ENCODE data around the gene SESN1. TPM values are rescaled to one million over a fixed set of nuclear protein-coding genes. Genes with fewer than 3 reads are reported as not detected.

SESN1 gene
- total and polyA plus RNA-seq, 9 of the 15 experiments (the other 6 are each of a cell fraction or from before 2014, with no cell fraction given): 3.1 to 13.0 (median 7.4) TPM

DNA sequence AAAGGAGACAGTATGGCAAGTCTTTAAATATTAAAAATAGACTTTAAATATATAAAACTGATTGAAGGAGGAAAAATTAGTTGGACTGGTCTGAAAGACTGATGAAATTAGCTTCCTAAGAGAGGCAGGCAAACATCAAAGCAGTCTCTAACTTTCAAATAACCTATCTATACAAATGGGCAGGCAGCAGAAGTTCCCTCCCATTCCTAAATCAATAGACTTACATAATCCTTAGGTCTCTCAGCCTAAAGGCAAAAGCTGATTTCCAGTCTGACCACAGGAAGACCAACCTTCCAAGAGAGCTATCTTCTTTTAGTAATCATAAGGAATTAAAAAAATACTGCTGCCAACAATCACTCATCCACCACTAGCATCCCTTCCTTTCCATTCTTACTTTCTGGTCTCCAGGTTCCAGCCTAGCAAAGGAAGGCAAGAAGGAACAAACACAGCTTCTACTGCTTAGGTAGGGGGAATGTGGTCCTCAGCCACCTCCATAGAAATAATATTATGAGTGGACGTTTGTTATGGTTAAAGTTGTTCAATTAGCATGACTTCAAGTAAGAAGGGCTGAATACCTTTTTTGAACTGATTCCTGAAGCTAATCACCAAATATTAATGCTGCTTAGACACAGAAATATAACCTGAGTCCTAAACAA is 44.1 kb downstream of the SESN1 start:
- FAIRE-seq (no peak), ATAC-seq (no peak), DNase-seq (ENCODE audit: extremely low read depth in 1 of 4, low spot score in 3 of 4) (no peak)
- Histone ChIP-seq H3K79me2 (ENCODE audit: control insufficient read depth, insufficient read depth, low read length) (0 out of 3 replicates have a peak, but pooled peaks cover 2% of the 10 kb centered on the region), H3K4me1 (replicated peaks in 1 of 2; ENCODE audit: control insufficient read depth in 2 of 2, insufficient read depth in 2 of 2, low read length in 2 of 2) (peaks cover 3 to 6% of the 10 kb centered on the region in 2 experiments; a peak in 3 of 5 replicates), H3K27me3 (ENCODE audit: control insufficient read depth in 2 of 2, insufficient read depth in 2 of 2, low read length in 2 of 2) (no peaks in the 10 kb centered on the region), H3K9me1 (ENCODE audit: control insufficient read depth, insufficient read depth, low read length) (no peaks in the 10 kb centered on the region), H3K9me3 (replicated peaks; ENCODE audit: control insufficient read depth, insufficient read depth, low read depth, low read length) (no peaks in the 10 kb centered on the region), H3K9ac (ENCODE audit: insufficient read depth in 1 of 2, low read depth in 2 of 2, low read length in 2 of 2) (no peak overlapping the region), H3K27ac (ENCODE audit: extremely low read depth, low read depth, low read length) (no peak overlapping the region), H3K4me2 (ENCODE audit: insufficient read depth, low read length) (no peak overlapping the region), H4K20me1 (replicated peaks; ENCODE audit: control insufficient read depth, insufficient read depth, low read length) (0 out of 2 replicates have a peak, but pooled peaks cover under 1% of the 10 kb centered on the region), H3K36me3 (ENCODE audit: control insufficient read depth, insufficient read depth, low read length) (no peaks in the 10 kb centered on the region), H2AFZ (ENCODE audit: low read depth, low read length) (no peak overlapping the region), H3K4me3 (no peak overlapping the region)
- POLR2A ChIA-PET: interaction anchor here (0.9 kb wide), 1 partner anchor 11 kb away, joined by 3 read pairs; no protein-coding TSS in a partner anchor
- in situ Hi-C loops (cut with MboI): loop anchor here (25.0 kb wide), 1 partner anchor 138 kb away; no protein-coding TSS in a partner anchor
- CTCF ChIA-PET (ENCODE audit: low intra/inter-chr PET ratio): interaction anchor here (0.7 kb wide), 1 partner anchor 966 kb away, joined by 4 read pairs; no protein-coding TSS in a partner anchor
- intact Hi-C loops (cut with micrococcal nuclease): no loop called here
- 14% methylated on average over 1 of the region's 1 CpG for WGBS (ENCODE audit: insufficient coverage, low coverage, missing lambda C conversion rate)
- TF ChIP-seq POLR2G (IDR thresholded peaks at IDR 0.05; ENCODE audit: low read depth, low read length) (no peak), KDM2B (CRISPR knock-in tag; IDR thresholded peaks at IDR 0.05) (no peak), ZSCAN29 (IDR thresholded peaks at IDR 0.05) (no peak), TAL1 (IDR thresholded peaks at IDR 0.05) (no peak), SAFB (IDR thresholded peaks at IDR 0.05; ENCODE audit: borderline replicate concordance, low read depth, low read length) (no peak), FOXJ3 (CRISPR knock-in tag; IDR thresholded peaks at IDR 0.05) (no peak), PKNOX1 (IDR thresholded peaks at IDR 0.05) (no peak), SUPT5H (IDR thresholded peaks at IDR 0.05) (no peak)
- TF ChIP-seq, protein P1, sequence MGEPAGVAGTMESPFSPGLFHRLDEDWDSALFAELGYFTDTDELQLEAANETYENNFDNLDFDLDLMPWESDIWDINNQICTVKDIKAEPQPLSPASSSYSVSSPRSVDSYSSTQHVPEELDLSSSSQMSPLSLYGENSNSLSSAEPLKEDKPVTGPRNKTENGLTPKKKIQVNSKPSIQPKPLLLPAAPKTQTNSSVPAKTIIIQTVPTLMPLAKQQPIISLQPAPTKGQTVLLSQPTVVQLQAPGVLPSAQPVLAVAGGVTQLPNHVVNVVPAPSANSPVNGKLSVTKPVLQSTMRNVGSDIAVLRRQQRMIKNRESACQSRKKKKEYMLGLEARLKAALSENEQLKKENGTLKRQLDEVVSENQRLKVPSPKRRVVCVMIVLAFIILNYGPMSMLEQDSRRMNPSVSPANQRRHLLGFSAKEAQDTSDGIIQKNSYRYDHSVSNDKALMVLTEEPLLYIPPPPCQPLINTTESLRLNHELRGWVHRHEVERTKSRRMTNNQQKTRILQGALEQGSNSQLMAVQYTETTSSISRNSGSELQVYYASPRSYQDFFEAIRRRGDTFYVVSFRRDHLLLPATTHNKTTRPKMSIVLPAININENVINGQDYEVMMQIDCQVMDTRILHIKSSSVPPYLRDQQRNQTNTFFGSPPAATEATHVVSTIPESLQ (CRISPR knock-in tag; IDR thresholded peaks at IDR 0.05): no peak
- BruUV-seq (replicated peaks): no TSS peak
